Keratinocyte (primary cell): ENCODE measurements around the gene F2RL2. TPM values are rescaled to one million over a fixed set of nuclear protein-coding genes. Genes with fewer than 3 reads are reported as not detected.

Experiments used
- DNase-seq: peaks from one replicate; pipeline ENCODE4 v3.0.0-alpha.2; 2011; ENCODE audit warnings: low read depth, missing footprints, low spot score
- FAIRE-seq: peaks from 2 replicates; lab custom pipeline; 2011; peaks lifted over from hg19 to GRCh38; lab: Jason Lieb, UNC
- H2AFZ ChIP-seq: 2 replicates; pipeline ENCODE4 v1.6.0; 2012; ENCODE audit warnings: low read length, control low read depth, inconsistent platforms; ENCODE audit not compliant: control insufficient read depth
- H3K27ac ChIP-seq: 2 replicates; pipeline ENCODE4 v1.5.1; 2011; ENCODE audit warnings: low read length; ENCODE audit not compliant: control insufficient read depth, insufficient read depth
- H3K27me3 ChIP-seq: 3 replicates; pipeline ENCODE4 v1.6.0; 2011; ENCODE audit warnings: low read length; ENCODE audit not compliant: control insufficient read depth, insufficient read depth; ENCODE audit errors: extremely low read depth
- H3K36me3 ChIP-seq, 2 experiments: 2 replicates in 1 of 2; 3 replicates in 1 of 2; pipeline ENCODE4 v1.5.1; 2011; ENCODE audit warnings: low read length in 2 of 2, mild to moderate bottlenecking in 1 of 2; ENCODE audit not compliant: control insufficient read depth in 2 of 2, insufficient read depth in 2 of 2; ENCODE audit errors: extremely low read depth in 1 of 2
- H3K4me1 ChIP-seq: 3 replicates; pipeline ENCODE4 v1.5.1; 2011; ENCODE audit warnings: low read length; ENCODE audit not compliant: control insufficient read depth, insufficient read depth; ENCODE audit errors: extremely low read depth
- H3K4me2 ChIP-seq: 3 replicates; pipeline ENCODE4 v1.6.0; 2011; ENCODE audit warnings: low read depth, low read length; ENCODE audit not compliant: control insufficient read depth, insufficient read depth; ENCODE audit errors: extremely low read depth
- H3K4me3 ChIP-seq, 3 experiments: fragments of 200-600 bp in 1 of 3; sonication (generic) in 1 of 3; 2 replicates in 2 of 3; 3 replicates in 1 of 3; pipeline ENCODE4 v1.5.1; 2011 to 2016; ENCODE audit warnings: low read length in 3 of 3, mild to moderate bottlenecking in 3 of 3, control low read depth in 2 of 3, inconsistent platforms in 1 of 3, low read depth in 1 of 3, mixed read lengths in 1 of 3, mixed run types in 1 of 3, moderate library complexity in 1 of 3; ENCODE audit not compliant: control insufficient read depth in 2 of 3, insufficient read depth in 2 of 3; ENCODE audit errors: extremely low read depth in 1 of 3
- H3K79me2 ChIP-seq: 2 replicates; pipeline ENCODE4 v1.6.0; 2012; ENCODE audit warnings: low read length; ENCODE audit not compliant: control insufficient read depth, insufficient read depth
- H3K9ac ChIP-seq: 3 replicates; pipeline ENCODE4 v1.6.0; 2011; ENCODE audit warnings: low read length; ENCODE audit not compliant: control insufficient read depth, insufficient read depth; ENCODE audit errors: extremely low read depth
- H3K9me1 ChIP-seq: 3 replicates; pipeline ENCODE4 v1.6.0; 2011; ENCODE audit warnings: low read length; ENCODE audit not compliant: control insufficient read depth, insufficient read depth; ENCODE audit errors: extremely low read depth
- H3K9me3 ChIP-seq: 2 replicates; pipeline ENCODE4 v1.5.1; 2012; ENCODE audit warnings: low read depth, low read length; ENCODE audit not compliant: control insufficient read depth
- H4K20me1 ChIP-seq: 3 replicates; pipeline ENCODE4 v1.6.0; 2011; ENCODE audit warnings: low read length; ENCODE audit not compliant: control insufficient read depth, insufficient read depth; ENCODE audit errors: extremely low read depth
- EZH2 ChIP-seq: IDR thresholded peaks from one replicate; pipeline ENCODE4 v1.6.1; 2012; ENCODE audit warnings: inconsistent platforms, mild to moderate bottlenecking, low read length, moderate library complexity
- dilution Hi-C: fragments of 300-500 bp; cut with MboI; formaldehyde crosslinking; loops from one replicate; pipeline ENCODE4 v1.7.0; 2020; ENCODE audit warnings: low sequenced_read_pairs; ENCODE audit not compliant: extremely low pct_ligation_motif_present
- polyA plus RNA-seq, 5 experiments: library from polyadenylated mRNA; depleted of rRNA in 3 of 5; stranded (reverse) in 3 of 5; stranded (forward) in 1 of 5; unstranded in 1 of 5; fragments of >200 nt; gene quantifications; 1 replicate in 1 of 5; 2 replicates in 3 of 5; 3 replicates in 1 of 5; pipeline versions ENCODE4 v1.2.1 to v1.2.3, GENCODE V29; 2011 to 2012; ENCODE audit warnings: missing spikeins in 2 of 5, low read depth in 1 of 5, low replicate concordance in 1 of 5
- TF ChIP-seq, protein P1 (sequence below), 3 experiments: IDR thresholded peaks in 1 of 3; conservative IDR thresholded peaks in 1 of 3; optimal IDR thresholded peaks in 1 of 3; 2 replicates in 2 of 3; 3 replicates in 1 of 3; pipeline versions ENCODE3 to v1.5.1; 2011; ENCODE audit warnings: low read length in 3 of 3, mild to moderate bottlenecking in 3 of 3, moderate library complexity in 2 of 3, control low read depth in 1 of 3, inconsistent platforms in 1 of 3; ENCODE audit not compliant: insufficient read depth in 2 of 3; ENCODE audit errors: extremely low read depth in 1 of 3

Gene F2RL2
- polyA plus RNA-seq, 1 donor (not counting 4 experiments of a cell fraction or from before 2014, with no cell fraction given) = not detected

DNA sequence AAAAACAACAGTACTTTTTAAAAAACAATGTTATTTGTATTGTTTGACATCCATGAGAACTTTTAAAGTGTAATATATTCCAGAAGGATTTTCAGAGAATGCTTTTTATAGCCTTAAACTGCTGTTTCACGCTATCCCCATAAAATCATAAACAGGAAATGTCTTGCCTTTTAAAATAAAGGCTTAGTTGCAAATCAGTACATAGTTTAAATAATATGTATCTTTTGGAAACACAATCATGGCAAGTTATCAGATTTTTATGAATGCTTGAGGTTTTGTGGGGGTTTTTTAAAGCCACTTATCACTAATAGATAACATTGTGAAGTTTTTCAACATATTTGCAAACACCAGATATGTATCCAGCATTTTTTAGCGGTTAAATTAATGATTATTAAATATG, 37.2 kb upstream of the F2RL2 start:
- H2AFZ ChIP-seq = no peak overlapping the region
- dilution Hi-C loops = no loop called here
- H3K27ac ChIP-seq = no peak overlapping the region
- no peaks in the 10 kb centered on the region for H3K27me3 ChIP-seq
- H3K4me3 ChIP-seq = no peak overlapping the region
- H3K9me1 ChIP-seq = no peaks in the 10 kb centered on the region
- H3K9me3 ChIP-seq = no peaks in the 10 kb centered on the region
- H3K79me2 ChIP-seq = no peaks in the 10 kb centered on the region
- DNase-seq (no peak), FAIRE-seq (no peak)
- no peak for TF ChIP-seq EZH2
- TF ChIP-seq, protein P1, sequence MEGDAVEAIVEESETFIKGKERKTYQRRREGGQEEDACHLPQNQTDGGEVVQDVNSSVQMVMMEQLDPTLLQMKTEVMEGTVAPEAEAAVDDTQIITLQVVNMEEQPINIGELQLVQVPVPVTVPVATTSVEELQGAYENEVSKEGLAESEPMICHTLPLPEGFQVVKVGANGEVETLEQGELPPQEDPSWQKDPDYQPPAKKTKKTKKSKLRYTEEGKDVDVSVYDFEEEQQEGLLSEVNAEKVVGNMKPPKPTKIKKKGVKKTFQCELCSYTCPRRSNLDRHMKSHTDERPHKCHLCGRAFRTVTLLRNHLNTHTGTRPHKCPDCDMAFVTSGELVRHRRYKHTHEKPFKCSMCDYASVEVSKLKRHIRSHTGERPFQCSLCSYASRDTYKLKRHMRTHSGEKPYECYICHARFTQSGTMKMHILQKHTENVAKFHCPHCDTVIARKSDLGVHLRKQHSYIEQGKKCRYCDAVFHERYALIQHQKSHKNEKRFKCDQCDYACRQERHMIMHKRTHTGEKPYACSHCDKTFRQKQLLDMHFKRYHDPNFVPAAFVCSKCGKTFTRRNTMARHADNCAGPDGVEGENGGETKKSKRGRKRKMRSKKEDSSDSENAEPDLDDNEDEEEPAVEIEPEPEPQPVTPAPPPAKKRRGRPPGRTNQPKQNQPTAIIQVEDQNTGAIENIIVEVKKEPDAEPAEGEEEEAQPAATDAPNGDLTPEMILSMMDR (optimal IDR thresholded peaks at IDR 0.05 in 1 of 3, IDR thresholded peaks at IDR 0.05 in 1 of 3, conservative IDR thresholded peaks at IDR 0.05 in 1 of 3; ENCODE audit: extremely low read depth in 1 of 3, insufficient read depth in 2 of 3, low read length in 3 of 3) = no peak
- H3K4me1 ChIP-seq = no peaks in the 10 kb centered on the region
- no peak overlapping the region for H3K9ac ChIP-seq
- H3K36me3 ChIP-seq = no peaks in the 10 kb centered on the region
- no peak overlapping the region for H3K4me2 ChIP-seq
- no peaks in the 10 kb centered on the region for H4K20me1 ChIP-seq

DNA sequence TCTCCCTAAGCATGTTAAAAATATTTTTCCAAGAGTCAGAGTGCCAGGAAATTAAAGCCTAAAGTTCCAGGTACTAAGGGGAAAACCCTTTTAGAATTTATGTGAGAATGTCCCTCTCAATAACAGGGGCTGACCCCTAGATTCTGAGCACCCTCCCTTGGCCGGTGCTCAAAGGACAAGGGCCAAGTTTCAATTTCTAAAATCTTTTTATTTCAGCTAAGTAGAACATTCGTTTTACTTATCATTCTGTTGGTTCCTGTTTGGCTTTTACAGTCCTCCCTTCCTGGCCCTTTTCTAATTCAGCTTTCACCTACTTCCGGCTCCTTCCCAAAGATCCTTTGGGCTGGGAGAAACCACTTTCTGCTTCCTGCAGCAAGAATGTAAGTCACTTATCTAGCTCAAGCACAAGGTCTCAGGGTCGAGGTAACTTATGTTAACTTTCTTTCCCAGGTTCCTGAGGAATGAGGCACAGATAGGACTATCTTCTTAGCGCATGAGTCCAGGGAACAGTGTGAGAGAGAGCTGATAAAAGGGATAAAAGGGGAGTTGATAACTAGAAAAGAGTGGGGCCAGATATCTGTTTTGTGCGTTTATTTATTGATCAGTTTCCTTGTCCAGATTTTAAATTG, 34.6 kb upstream of the F2RL2 start:
- Histone ChIP-seq H3K36me3 (no peaks in the 10 kb centered on the region), H3K9me1 (no peaks in the 10 kb centered on the region), H3K27me3 (no peaks in the 10 kb centered on the region), H3K79me2 (no peaks in the 10 kb centered on the region), H3K9me3 (no peaks in the 10 kb centered on the region), H3K4me2 (no peak overlapping the region), H4K20me1 (no peaks in the 10 kb centered on the region), H3K9ac (no peak overlapping the region), H2AFZ (no peak overlapping the region), H3K4me1 (no peaks in the 10 kb centered on the region), H3K27ac (no peak overlapping the region), H3K4me3 (no peak overlapping the region)
- TF ChIP-seq EZH2 = no peak
- TF ChIP-seq, protein P1 (optimal IDR thresholded peaks at IDR 0.05 in 1 of 3, IDR thresholded peaks at IDR 0.05 in 1 of 3, conservative IDR thresholded peaks at IDR 0.05 in 1 of 3; ENCODE audit: extremely low read depth in 1 of 3, insufficient read depth in 2 of 3, low read length in 3 of 3) = no peak
- no peak for FAIRE-seq
- no peak for DNase-seq
- dilution Hi-C loops = no loop called here
